Measurements from ENCODE around the gene MACROH2A1.

The MACROH2A1 gene

GRCh38 chr5:135435467-135436330 lies 36.7 kb upstream of the MACROH2A1 start:
- Histone ChIP-seq H3K4me3 (ENCODE audit: low read depth, low read length) (no peak overlapping the region), H3K4me1 (ENCODE audit: control insufficient read depth, insufficient read depth, low read length) (peaks cover 21% of the 10 kb centered on the region; the same call in 1 of the 2 replicates)

GRCh38 chr5:135434591-135435466 lies 35.8 kb upstream of the MACROH2A1 start:
- no peak overlapping the region for H3K9ac ChIP-seq (ENCODE audit: low read length)
- no peaks in the 10 kb centered on the region for H3K36me3 ChIP-seq (ENCODE audit: control insufficient read depth, insufficient read depth, low read length)
- H3K9me3 ChIP-seq (ENCODE audit: control insufficient read depth, insufficient read depth, low read depth, low read length): no peaks in the 10 kb centered on the region
- H3K4me3 ChIP-seq (ENCODE audit: low read depth, low read length): no peak overlapping the region
- no peaks in the 10 kb centered on the region for H3K27me3 ChIP-seq (ENCODE audit: control insufficient read depth, insufficient read depth, low read length)
- no peak overlapping the region; the same call in 1 of the 2 replicates for H3K27ac ChIP-seq (ENCODE audit: low read depth, low read length)
- peaks cover 21% of the 10 kb centered on the region; the same call in 1 of the 2 replicates for H3K4me1 ChIP-seq (ENCODE audit: control insufficient read depth, insufficient read depth, low read length)

More at GRCh38 chr5:135435467-135436330, 36.7 kb upstream of the MACROH2A1 start:
- Histone ChIP-seq H3K27me3 (ENCODE audit: control insufficient read depth, insufficient read depth, low read length) (no peaks in the 10 kb centered on the region), H3K27ac (ENCODE audit: low read depth, low read length) (no peak overlapping the region), H3K9ac (ENCODE audit: low read length) (no peak overlapping the region), H3K9me3 (ENCODE audit: control insufficient read depth, insufficient read depth, low read depth, low read length) (no peaks in the 10 kb centered on the region), H3K36me3 (ENCODE audit: control insufficient read depth, insufficient read depth, low read length) (no peaks in the 10 kb centered on the region)

GRCh38 chr5:135433681-135434426 lies 34.8 kb upstream of the MACROH2A1 start:
- H3K27me3 ChIP-seq (ENCODE audit: control insufficient read depth, insufficient read depth, low read length): no peaks in the 10 kb centered on the region
- H3K4me3 ChIP-seq (ENCODE audit: low read depth, low read length): no peak overlapping the region
- no peak overlapping the region for H3K27ac ChIP-seq (ENCODE audit: low read depth, low read length)
- peaks cover 16% of the 10 kb centered on the region; the same call in 1 of the 2 replicates for H3K4me1 ChIP-seq (ENCODE audit: control insufficient read depth, insufficient read depth, low read length)
- no peak overlapping the region for H3K9ac ChIP-seq (ENCODE audit: low read length)
- H3K36me3 ChIP-seq (ENCODE audit: control insufficient read depth, insufficient read depth, low read length): no peaks in the 10 kb centered on the region
- peaks cover 3% of the 10 kb centered on the region; the same call in 1 of the 2 replicates for H3K9me3 ChIP-seq (ENCODE audit: control insufficient read depth, insufficient read depth, low read depth, low read length)

- Histone ChIP-seq H3K4me3 (ENCODE audit: low read depth, low read length) (no peak overlapping the region), H3K27me3 (ENCODE audit: control insufficient read depth, insufficient read depth, low read length) (no peaks in the 10 kb centered on the region), H3K9ac (ENCODE audit: low read length) (no peak overlapping the region), H3K36me3 (ENCODE audit: control insufficient read depth, insufficient read depth, low read length) (no peaks in the 10 kb centered on the region), H3K4me1 (ENCODE audit: control insufficient read depth, insufficient read depth, low read length) (peaks cover 14% of the 10 kb centered on the region; the same call in 1 of the 2 replicates), H3K9me3 (ENCODE audit: control insufficient read depth, insufficient read depth, low read depth, low read length) (peaks cover 13% of the 10 kb centered on the region), H3K27ac (ENCODE audit: low read depth, low read length) (no peak overlapping the region)
Measured at GRCh38 chr5:135432113-135432512, 33.1 kb upstream of the MACROH2A1 start.

- Histone ChIP-seq H3K4me1 (ENCODE audit: control insufficient read depth, insufficient read depth, low read length) (peaks cover 9% of the 10 kb centered on the region; the same call in 1 of the 2 replicates), H3K27me3 (ENCODE audit: control insufficient read depth, insufficient read depth, low read length) (no peaks in the 10 kb centered on the region), H3K4me3 (ENCODE audit: low read depth, low read length) (no peak overlapping the region), H3K27ac (ENCODE audit: low read depth, low read length) (no peak overlapping the region), H3K9me3 (ENCODE audit: control insufficient read depth, insufficient read depth, low read depth, low read length) (peaks cover 13% of the 10 kb centered on the region), H3K36me3 (ENCODE audit: control insufficient read depth, insufficient read depth, low read length) (no peaks in the 10 kb centered on the region), H3K9ac (ENCODE audit: low read length) (no peak overlapping the region)
Measured at GRCh38 chr5:135430135-135430437, 31.1 kb upstream of the MACROH2A1 start.

GRCh38 chr5:135429301-135430134 lies 30.5 kb upstream of the MACROH2A1 start:
- peaks cover 7% of the 10 kb centered on the region; the same call in 1 of the 2 replicates for H3K4me1 ChIP-seq (ENCODE audit: control insufficient read depth, insufficient read depth, low read length)
- no peaks in the 10 kb centered on the region for H3K27me3 ChIP-seq (ENCODE audit: control insufficient read depth, insufficient read depth, low read length)
- no peak overlapping the region for H3K4me3 ChIP-seq (ENCODE audit: low read depth, low read length)
- no peak overlapping the region for H3K9ac ChIP-seq (ENCODE audit: low read length)
- H3K9me3 ChIP-seq (ENCODE audit: control insufficient read depth, insufficient read depth, low read depth, low read length): peaks cover 13% of the 10 kb centered on the region
- H3K27ac ChIP-seq (ENCODE audit: low read depth, low read length): no peak overlapping the region
- no peaks in the 10 kb centered on the region for H3K36me3 ChIP-seq (ENCODE audit: control insufficient read depth, insufficient read depth, low read length)

GRCh38 chr5:135428586-135428985 lies 29.6 kb upstream of the MACROH2A1 start:
- no peak overlapping the region for H3K4me3 ChIP-seq (ENCODE audit: low read depth, low read length)
- no peaks in the 10 kb centered on the region for H3K36me3 ChIP-seq (ENCODE audit: control insufficient read depth, insufficient read depth, low read length)
- no peaks in the 10 kb centered on the region; the same call in 1 of the 2 replicates for H3K4me1 ChIP-seq (ENCODE audit: control insufficient read depth, insufficient read depth, low read length)
- no peak overlapping the region for H3K9ac ChIP-seq (ENCODE audit: low read length)
- no peak overlapping the region for H3K27ac ChIP-seq (ENCODE audit: low read depth, low read length)
- H3K9me3 ChIP-seq (ENCODE audit: control insufficient read depth, insufficient read depth, low read depth, low read length): peaks cover 13% of the 10 kb centered on the region
- no peaks in the 10 kb centered on the region for H3K27me3 ChIP-seq (ENCODE audit: control insufficient read depth, insufficient read depth, low read length)

- H3K27ac ChIP-seq (ENCODE audit: low read depth, low read length): no peak overlapping the region
Measured at GRCh38 chr5:135426102-135427082, 27.4 kb upstream of the MACROH2A1 start.

GRCh38 chr5:135425641-135426040 lies 26.6 kb upstream of the MACROH2A1 start:
- no peaks in the 10 kb centered on the region for H3K36me3 ChIP-seq (ENCODE audit: control insufficient read depth, insufficient read depth, low read length)
- peaks cover 4% of the 10 kb centered on the region; the same call in 1 of the 2 replicates for H3K4me1 ChIP-seq (ENCODE audit: control insufficient read depth, insufficient read depth, low read length)
- H3K9ac ChIP-seq (ENCODE audit: low read length): no peak overlapping the region
- no peak overlapping the region for H3K4me3 ChIP-seq (ENCODE audit: low read depth, low read length)
- H3K27me3 ChIP-seq (ENCODE audit: control insufficient read depth, insufficient read depth, low read length): peaks cover 5% of the 10 kb centered on the region; the same call in 1 of the 2 replicates
- no peak overlapping the region for H3K27ac ChIP-seq (ENCODE audit: low read depth, low read length)
- peaks cover 13% of the 10 kb centered on the region for H3K9me3 ChIP-seq (ENCODE audit: control insufficient read depth, insufficient read depth, low read depth, low read length)

More at GRCh38 chr5:135426102-135427082, 27.4 kb upstream of the MACROH2A1 start:
- peaks cover 4% of the 10 kb centered on the region; the same call in 1 of the 2 replicates for H3K4me1 ChIP-seq (ENCODE audit: control insufficient read depth, insufficient read depth, low read length)
- no peaks in the 10 kb centered on the region for H3K27me3 ChIP-seq (ENCODE audit: control insufficient read depth, insufficient read depth, low read length)
- H3K4me3 ChIP-seq (ENCODE audit: low read depth, low read length): no peak overlapping the region
- H3K36me3 ChIP-seq (ENCODE audit: control insufficient read depth, insufficient read depth, low read length): no peaks in the 10 kb centered on the region
- peaks cover 13% of the 10 kb centered on the region for H3K9me3 ChIP-seq (ENCODE audit: control insufficient read depth, insufficient read depth, low read depth, low read length)
- no peak overlapping the region for H3K9ac ChIP-seq (ENCODE audit: low read length)

Measured in HUES6 (cell line).